GM21786 (cell line): ENCODE data around the gene TRIM59.

ENCODE experiments used
- ATAC-seq: cut with Tn5 transposase; IDR thresholded peaks from one replicate; pipeline ENCODE4 v1.9.1; 2021; ENCODE audit not compliant: unreplicated experiment

Gene TRIM59, protein sequence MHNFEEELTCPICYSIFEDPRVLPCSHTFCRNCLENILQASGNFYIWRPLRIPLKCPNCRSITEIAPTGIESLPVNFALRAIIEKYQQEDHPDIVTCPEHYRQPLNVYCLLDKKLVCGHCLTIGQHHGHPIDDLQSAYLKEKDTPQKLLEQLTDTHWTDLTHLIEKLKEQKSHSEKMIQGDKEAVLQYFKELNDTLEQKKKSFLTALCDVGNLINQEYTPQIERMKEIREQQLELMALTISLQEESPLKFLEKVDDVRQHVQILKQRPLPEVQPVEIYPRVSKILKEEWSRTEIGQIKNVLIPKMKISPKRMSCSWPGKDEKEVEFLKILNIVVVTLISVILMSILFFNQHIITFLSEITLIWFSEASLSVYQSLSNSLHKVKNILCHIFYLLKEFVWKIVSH

DNA sequence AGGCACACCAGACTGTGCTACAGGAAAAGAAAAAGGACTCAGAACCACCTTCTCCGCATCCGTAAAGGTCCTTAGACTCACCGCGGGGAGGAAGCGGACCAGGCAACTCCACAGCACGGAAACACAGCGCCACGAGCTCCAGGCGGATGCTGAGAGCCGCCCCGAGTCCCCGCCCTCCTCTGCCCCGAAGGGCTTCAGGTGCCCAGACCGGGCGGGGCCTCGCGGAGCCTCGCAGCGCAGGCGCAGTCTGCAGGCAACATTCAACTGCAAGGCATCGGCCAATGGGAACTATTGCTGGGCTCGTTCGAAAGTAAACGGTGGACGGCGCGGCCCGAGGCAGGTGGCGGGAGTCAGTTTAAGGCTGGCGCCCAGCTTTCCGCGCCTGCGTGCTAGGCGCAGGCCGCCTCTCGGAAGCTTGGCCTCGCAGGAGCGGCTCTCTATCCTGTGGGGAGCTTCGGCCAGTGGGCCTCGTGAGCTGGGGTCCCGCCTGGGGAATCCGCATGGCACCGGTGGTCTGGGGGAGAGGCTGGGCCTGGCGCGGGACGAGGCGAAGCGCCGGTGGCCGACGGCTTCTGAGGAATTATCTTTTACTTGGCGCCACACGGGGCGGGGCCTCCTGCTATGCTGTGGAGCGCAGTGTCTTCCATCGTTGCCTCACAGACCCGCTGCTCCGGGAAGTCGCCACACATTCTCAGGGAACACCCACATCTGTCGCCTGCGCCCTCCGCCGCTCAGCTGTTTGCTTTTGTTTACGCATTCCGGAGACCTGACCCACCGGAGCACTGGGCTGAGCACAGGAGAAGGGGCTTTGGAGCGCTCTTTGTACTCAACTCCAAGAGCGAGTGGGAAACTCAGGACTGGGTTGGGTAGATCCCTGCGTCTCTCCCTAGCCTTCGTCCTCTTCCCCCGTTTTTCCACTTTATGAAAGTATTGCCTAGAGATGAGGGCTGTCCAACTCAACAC lies at the start of gene TRIM59:
TSS of gene TRIM59 (minus strand) at position 151 of the 963 bp plus-strand sequence. CDS start 10,603 bp downstream, outside the sequence.
- peak; percentile 93 for ATAC-seq

DNA sequence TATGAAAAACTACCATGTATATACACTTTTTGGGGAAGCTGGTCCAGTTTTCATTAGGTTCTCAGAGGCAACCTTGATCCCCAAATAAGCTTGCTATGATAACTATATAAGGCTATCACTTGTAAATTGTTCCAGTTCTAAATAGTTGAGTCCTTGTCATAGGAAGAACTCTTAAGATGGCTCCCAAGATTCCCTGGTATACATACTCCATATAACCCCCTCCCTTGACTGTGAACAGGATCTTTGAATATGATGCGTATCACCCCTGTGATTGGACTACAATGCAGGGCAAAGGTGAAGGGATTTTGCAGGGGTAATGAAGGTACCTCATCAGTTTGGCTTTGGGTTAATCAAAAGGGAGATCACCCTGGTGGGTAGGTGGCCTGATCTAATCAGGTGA lies 48.6 kb upstream of the TRIM59 start:
- ATAC-seq: no peak

DNA sequence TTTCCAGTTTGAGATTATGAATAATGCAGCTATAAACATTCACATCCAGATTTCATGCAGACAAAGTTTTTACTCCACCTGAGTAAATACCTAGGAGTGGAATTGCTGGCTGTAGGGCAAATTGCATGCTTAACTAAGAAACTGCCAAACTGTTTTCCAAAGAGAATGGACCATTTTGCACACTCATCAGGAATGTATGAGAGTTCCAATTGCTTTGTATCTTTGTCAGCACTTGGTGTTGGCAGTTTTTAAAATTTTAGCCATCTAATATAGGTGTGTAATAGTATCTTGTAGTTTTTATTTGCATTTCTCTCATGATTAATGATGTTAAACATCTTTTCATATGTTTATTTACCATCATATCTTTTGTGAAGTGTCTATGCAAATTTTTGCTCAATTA lies 40.6 kb upstream of the TRIM59 start:
- ATAC-seq: no peak

DNA sequence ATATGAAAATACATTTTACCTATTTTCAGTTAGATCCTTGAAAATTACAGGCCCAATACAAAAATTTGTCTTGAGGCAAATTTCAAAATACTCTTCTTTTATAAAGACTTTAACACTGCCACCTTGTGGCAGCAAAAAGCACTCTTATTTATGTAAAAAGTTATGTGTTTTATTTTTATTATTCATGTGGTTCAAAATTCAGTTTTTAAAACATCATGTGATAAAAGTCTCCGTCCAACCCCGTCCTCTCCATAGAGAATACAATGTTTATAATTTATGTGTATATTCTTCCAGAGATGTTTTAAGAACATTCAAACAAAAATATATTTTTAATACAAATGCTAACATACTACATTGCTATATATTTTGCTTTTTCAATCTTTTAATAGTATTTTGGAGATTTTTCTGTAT lies 36.9 kb upstream of the TRIM59 start:
- ATAC-seq: no peak

DNA sequence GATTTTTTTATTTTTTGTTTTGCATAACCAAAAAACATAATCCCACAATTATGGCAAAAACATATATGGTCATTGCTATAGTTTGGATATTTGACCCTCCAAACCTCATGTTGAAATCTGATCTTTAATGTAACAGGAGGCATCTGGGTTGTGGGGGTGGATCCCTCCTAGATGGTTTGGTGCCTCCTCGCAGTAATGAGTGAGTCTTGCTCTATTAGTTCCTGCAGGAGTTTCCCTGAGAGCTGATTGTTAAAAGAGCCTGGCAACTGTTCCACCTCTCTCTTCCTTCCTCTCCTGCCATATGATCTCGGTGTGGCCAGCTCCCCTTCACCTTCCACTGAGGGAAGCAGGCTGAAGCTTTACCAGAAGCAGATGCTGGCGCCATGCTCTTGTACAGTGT lies 33.2 kb upstream of the TRIM59 start:
- no peak for ATAC-seq

DNA sequence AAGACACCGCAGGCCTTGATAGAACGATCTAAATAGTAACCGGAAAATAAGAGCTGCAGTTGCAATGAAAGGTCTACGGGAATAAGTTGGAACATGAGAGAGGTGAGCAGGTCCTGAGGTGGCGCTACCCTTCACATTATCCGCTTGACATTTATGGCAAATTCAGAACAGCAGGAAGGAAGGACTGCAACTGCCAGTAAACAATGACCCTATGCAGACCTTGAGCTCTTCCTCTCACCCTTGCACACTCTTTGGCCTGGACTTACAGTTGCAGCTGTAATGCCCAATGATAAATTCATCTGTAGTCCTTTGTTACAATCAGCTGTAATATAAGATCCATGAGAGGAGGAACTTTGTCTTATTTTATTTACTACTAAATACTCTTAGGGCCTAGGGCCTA lies 32.3 kb upstream of the TRIM59 start:
- no peak for ATAC-seq

DNA sequence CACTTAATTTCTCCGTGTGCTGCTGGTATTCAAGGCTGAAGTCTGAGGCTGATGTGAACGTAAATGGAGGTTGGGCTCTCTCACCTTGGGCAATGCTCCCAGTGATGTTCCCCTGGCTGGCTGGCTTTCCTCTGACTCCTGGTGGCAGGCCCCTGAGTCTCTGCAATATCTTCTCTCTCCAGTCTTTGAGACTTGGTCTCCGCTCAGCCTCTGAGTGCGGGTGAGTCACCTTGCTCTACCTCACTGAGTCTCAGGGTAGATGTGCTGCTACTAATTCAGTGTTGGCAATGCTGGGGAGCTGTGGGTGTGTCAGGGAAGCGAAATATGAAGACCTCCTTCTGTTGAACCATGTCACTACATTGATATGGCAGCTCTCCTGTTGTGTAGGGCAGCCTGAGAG lies 31.3 kb upstream of the TRIM59 start:
- ATAC-seq: no peak

DNA sequence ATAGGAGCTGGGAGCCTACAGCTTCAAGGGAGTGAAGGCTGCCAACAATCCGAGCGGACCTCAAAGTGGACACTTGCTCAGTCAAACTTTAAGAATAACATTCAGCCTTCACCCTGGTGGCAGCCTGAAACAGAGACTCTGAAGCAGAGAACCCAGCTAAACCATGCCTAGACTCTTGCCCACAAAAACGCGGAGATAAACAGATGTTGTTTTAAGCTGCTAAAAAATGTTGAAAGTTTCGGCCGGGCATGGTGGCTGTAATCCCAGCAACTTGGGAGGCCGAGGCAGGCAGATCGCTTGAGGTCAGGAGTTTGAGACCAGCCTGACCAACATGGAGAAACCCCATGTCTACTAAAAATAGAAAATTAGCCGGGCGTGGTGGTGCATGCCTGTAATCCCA lies 29.8 kb upstream of the TRIM59 start:
- ATAC-seq: no peak

DNA sequence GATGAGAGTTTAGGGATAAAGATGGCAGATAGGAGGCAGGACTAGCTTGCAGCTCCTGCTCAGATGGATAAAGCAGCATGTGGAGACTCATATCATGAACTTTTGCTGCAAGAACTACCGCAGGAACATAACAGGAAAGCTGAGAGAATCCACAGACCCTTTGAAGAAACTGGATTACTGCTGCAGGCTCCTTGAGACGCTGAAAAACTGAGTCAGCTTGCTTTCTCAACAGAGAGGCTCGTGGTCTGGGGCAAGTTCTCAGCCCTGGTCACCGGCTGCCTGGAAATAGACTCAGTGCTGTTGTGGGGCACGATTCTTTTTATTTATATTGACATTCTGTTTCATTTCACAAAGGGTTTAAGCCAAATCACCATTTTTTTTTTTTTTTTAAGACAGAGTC lies 28.8 kb upstream of the TRIM59 start:
- no peak for ATAC-seq

DNA sequence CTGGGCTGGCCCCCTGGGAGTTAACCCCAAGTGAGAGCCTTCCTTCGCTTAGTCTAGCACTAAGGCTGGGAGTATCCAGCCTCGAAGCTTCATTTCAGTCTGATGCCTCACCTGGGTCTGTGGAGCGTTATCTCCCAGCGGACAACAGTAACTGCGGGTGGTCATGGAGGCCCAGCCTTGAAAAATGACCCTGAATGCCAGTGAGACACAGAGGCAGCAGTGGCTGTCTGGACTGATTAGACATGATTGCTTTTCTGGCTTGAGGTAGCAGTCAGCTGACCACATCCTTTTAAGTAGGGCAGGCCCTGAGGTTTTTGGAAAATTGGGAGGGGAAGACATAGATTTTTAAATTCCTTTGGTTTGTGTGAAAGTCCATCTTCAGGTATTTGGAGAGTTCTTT lies 28.2 kb upstream of the TRIM59 start:
- ATAC-seq: no peak

DNA sequence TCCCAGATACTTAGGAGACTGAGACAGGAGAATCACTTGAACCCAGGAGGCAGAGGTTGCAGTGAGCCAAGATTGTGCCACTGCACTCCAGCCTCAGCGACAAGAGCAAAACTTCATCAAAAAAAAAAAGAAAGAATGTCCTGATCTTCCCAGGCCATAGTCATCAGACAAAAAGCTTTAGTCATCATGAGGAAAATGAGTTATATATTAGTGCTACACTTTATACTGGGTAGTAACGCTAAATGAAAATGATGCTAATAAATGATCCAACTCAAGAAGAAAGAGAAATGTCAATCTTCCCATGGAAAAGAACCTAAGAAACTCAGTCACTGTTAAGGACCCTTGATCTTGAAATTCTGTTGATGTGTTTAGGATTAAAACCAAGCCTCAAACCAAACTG lies 26.3 kb upstream of the TRIM59 start:
- ATAC-seq: no peak

DNA sequence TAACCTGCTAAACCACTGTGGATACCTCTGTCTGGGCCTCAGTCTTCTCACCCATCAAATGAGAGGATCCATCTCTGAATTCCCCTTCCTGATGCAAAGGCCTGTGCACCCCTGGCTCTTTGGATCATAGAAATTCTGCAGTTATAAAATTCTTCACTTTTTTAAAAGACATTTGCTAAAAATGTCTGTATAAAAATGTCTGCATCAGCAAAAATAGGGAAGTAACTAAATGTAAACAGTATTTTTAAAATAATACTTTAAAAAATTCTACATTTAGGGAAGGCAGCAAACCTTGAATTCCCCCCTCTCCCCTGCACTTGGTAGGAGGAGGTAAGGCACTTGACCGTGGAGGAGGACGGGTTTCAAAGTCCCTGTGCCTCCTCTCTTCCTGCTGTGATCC lies 25.6 kb upstream of the TRIM59 start:
- ATAC-seq: no peak

DNA sequence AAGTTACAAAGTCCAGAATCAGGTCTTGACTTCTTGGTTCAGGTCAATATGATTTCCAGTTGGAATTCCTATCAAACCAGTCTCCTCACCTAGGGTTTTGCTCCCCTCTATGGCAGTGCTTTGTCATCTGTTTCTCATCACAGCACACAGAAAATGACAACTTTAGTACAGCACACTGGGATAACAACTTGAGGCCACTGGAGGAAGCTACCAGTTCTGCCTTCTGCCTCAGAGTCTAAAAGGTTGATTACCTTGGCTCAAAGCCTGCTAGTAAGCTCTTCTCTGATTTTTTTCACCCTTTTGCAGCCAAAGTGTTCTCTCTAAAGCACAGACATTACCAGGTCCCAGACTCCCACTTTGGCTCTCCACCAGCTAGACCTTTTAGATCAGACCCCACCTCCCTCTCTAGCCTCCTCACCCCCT lies 24.8 kb upstream of the TRIM59 start:
- ATAC-seq: no peak

DNA sequence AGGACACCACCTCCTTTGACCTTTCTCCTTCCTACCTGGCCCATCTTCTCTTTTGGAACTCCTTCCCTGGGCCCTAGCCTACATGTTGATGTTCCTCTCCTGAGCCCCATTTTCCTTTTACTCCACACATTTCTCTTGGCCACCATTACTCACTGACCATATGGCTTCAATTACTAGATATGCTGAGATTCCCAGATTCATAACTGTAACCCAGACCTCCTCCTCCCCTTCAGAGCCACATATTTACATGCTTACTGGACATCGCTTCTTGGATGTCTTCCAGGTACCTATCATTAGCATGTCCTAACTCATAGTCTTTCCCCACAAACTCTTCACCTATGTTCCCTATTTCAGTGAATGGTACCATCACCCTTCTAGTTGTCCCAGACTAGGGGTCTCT lies 24.4 kb upstream of the TRIM59 start:
- no peak for ATAC-seq

DNA sequence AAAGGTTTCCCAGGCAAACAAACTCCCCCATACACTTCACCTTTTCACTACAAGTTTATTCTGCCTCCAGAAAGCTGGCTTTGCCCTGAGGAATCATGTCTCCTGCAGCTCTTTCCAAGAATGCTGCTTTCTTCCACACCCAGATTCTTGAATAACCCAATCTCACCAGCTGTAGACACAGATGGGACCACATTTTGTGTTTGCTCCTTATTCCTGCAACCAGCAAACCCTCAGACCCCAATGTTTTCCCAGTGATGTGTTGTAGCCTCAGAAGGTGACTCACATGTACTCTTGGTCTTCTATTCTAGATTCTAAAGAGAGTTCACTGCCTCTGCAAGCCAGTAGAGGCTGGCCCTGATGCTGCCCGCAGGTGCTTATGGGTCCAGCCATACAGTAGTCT lies 23.6 kb upstream of the TRIM59 start:
- no peak for ATAC-seq

DNA sequence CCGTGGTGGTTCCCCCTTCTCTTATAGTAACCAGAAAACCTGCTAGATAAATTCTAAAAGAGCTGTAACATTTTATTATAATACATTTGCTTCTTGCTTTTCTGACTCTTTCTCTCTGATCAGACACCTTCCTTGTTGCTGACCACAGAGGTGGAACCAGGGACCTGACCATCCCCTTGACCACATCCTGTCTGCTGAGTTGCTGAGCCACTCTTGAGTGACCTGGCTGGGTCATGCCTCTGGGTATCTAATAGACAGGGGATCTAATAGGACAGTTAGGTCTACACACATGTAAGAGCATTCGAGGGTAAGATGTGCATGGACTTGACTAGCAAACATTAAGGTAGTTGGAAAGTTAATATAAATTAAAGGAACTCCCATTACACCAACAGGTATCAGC lies 22.8 kb upstream of the TRIM59 start:
- peak; percentile 80 for ATAC-seq

DNA sequence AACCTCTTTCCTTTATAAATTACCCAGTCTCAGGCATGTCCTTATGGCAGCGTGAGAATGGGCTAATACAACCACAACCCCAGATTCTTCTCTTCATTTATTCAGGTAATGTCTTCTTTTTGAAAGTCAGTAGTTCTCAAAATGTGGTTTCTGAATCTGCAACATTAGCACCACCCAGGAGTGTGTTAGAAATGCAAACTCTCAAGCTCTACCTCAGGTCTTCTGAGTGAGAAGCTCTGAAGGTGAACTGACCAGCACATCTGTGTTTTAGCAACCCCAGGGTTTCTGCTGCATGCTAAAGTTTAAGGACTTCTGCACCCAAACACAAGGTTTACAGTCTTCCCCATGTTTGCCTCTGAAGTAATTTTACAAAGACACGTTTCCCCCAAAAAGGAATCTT lies 22.3 kb upstream of the TRIM59 start:
- peak; percentile 6 for ATAC-seq

DNA sequence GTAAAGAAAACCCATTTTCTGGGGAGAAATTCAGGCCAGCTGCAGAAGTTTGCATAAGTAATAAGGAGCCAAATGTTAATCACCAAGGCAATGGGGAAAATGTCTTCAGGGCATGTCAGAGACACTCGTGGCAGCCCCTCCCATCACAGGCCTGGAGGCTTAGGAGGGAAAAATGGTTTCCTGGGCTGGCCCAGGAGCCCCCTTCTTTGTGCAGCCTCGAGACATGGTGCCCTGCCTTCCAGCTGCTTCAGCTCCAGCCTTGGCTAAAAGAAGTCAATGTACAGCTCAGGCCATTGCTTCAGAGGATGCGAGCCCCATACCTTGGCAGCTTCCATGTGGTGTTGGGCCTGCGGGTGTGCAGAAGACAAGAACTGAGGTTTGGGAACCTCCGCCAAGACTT lies 20.6 kb upstream of the TRIM59 start:
- ATAC-seq: no peak

DNA sequence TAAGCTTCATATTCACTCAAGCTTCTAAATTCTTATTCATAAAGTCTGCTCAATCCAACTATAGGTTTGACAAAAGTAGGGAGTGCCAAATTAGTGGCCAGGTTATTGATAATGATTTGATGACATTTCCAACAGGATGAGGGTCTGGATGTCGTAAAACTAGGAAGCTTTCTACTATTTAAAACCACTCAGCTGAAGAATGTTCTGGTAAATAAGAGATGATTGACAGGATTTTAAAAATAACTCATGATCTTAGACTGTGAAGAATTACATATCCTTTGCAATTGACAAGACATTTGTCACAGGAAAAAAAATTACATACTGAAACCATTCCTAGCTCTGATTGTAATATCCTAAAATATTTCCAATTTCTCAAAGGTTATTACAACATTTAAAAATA lies 15.4 kb upstream of the TRIM59 start:
- ATAC-seq: no peak

DNA sequence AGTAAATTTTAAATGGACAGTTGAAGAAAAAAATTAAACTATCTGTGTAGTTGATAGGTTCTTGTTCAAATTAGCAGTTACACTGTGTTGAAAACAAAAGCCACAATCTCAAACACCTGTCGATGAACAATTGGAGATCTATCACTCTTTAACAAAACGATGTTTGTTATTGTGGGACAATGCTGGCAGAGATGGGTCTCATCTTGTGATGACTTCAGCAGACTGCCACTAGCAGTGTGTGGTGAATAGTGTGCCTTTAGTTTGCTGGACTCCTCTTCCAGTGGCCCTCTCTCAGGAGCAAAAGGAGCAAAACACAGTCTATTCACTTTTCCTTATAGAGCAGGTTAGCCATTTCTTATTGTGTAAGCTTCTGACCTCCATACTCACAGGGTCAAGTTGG lies 14.7 kb upstream of the TRIM59 start:
- ATAC-seq: no peak

DNA sequence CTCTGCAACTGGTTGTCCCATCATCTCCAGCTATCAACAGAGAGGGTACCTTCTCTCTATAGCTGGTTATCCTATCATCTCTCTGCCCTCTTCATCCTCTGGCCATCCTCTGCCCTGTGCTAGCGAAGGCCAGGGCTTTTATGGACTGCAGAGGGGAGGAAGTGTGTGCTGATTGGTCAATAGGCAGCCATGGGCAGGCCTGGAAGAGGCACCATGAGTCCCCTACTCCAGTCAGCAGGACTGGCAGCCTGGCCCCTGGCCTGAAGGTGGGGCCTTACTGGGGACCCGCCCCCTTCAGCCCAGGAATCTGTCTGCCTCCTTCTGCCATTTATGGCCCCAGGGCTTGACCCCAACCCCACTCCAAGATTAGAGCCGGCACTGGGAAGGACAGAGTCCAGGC lies 10.4 kb upstream of the TRIM59 start:
- no peak for ATAC-seq

DNA sequence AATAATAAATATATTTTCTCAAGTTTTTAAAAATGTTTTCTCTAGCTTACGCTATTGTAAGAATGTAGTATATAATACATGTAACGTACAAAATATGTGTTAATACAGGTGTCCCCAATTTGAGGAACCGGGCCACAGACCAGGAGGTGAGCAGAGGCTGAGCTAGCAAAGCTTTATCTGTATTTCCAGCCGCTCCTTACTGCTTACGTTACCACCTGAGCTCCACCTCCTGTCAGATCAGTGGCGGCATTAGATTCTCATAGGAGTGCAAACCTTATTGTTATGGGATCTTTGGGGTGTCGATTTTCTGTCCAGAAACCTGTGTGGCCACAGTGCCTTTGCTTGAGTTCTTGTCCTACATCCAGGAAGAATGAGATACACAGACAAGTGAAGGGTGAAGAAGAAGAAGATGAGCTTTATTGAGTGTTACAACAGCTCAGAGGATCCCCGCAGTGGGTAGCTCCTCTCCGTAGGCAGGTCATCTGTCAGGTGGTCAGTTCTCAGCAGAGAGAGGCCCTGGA lies 9.9 kb upstream of the TRIM59 start:
- no peak for ATAC-seq
